ENCODE data around the gene HOXA4.

- TF ChIP-seq EZH2 (IDR thresholded peaks at IDR 0.05; ENCODE audit: low read length, missing control alignments) (no peak), CTCF (conservative IDR thresholded peaks at IDR 0.05 in 1 of 2, IDR thresholded peaks at IDR 0.05 in 1 of 2; ENCODE audit: low read depth in 1 of 2, low read length in 2 of 2) (no peak)
Measured at GRCh38 chr7:27099453-27100370, 30.8 kb downstream of the HOXA4 start.

All from fibroblast of lung (primary cell).